Hepatocyte (in vitro differentiated cells): ENCODE results near the gene CLIP2.

Experiments
- EZH2phosphoT487 ChIP-seq: fragments of 200-600 bp; sonication (generic); IDR thresholded peaks from one replicate; pipeline ENCODE4 v1.6.1; 2018; ENCODE audit warnings: antibody characterized with exemption, mild to moderate bottlenecking, low read depth, moderate library complexity; ENCODE audit not compliant: unreplicated experiment, severe bottlenecking
- TF ChIP-seq, protein P1 (sequence below): fragments of 200-600 bp; sonication (generic); IDR thresholded peaks from 2 replicates; pipeline ENCODE4 v1.5.1; 2016; ENCODE audit warnings: antibody characterized with exemption, mild to moderate bottlenecking; ENCODE audit not compliant: poor library complexity

DNA sequence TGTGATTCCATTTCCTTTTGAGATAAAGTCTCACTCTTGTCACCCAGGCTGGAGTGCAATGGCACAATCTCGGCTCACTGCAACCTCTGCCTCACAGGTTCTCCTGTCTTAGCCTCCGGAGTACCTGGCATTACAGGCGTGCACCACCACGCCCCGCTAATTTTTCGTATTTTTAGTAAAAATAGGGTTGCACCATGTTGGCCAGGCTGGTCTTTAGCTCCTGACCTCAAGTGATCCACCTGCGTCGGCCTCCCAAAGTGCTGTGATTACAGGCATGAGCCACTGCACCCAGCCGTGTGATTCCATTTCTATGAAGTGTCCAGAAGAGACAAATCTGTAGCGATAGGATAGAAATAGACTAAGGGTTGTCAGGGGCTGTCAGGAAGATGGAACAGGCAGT lies 60.4 kb downstream of the CLIP2 start:
- TF ChIP-seq, protein P1, sequence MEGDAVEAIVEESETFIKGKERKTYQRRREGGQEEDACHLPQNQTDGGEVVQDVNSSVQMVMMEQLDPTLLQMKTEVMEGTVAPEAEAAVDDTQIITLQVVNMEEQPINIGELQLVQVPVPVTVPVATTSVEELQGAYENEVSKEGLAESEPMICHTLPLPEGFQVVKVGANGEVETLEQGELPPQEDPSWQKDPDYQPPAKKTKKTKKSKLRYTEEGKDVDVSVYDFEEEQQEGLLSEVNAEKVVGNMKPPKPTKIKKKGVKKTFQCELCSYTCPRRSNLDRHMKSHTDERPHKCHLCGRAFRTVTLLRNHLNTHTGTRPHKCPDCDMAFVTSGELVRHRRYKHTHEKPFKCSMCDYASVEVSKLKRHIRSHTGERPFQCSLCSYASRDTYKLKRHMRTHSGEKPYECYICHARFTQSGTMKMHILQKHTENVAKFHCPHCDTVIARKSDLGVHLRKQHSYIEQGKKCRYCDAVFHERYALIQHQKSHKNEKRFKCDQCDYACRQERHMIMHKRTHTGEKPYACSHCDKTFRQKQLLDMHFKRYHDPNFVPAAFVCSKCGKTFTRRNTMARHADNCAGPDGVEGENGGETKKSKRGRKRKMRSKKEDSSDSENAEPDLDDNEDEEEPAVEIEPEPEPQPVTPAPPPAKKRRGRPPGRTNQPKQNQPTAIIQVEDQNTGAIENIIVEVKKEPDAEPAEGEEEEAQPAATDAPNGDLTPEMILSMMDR = no peak
- no peak for TF ChIP-seq EZH2phosphoT487
